ENCODE data around the gene POLR2A.

Gene POLR2A

GRCh38 chr17:7484067-7484918, at the start of gene POLR2A:
Gene POLR2A (plus strand): TSS chr17:7484366.
- peak; percentile 98 to 99 for DNase-seq

GRCh38 chr17:7435676-7436555, 48.2 kb upstream of the POLR2A start:
- DNase-seq: peak; percentile 49 to 63

GRCh38 chr17:7436556-7437368, 47.4 kb upstream of the POLR2A start:
- DNase-seq: peak; percentile 82 to 83

- no peak for DNase-seq
These were observed 46.8 kb upstream of the POLR2A start for GRCh38 chr17:7437369-7437863.

GRCh38 chr17:7437950-7438614, 46.1 kb upstream of the POLR2A start:
- DNase-seq: peak; percentile 53 to 64

- no peak for DNase-seq
These were observed 45.3 kb upstream of the POLR2A start for GRCh38 chr17:7438656-7439460.

GRCh38 chr17:7439462-7440112, 44.6 kb upstream of the POLR2A start, which contains the start of gene FGF11:
Gene FGF11 (plus strand): TSS chr17:7439512. CDS start chr17:7439621, 109 bp downstream.
- DNase-seq: no peak

GRCh38 chr17:7440113-7440833, 43.9 kb upstream of the POLR2A start:
- DNase-seq: peak in 1 of 2 donors; percentile 27

GRCh38 chr17:7440834-7441195, 43.4 kb upstream of the POLR2A start:
- no peak for DNase-seq

- DNase-seq: no peak
These were observed 42.9 kb upstream of the POLR2A start for GRCh38 chr17:7441266-7441665.

- no peak for DNase-seq
These were observed 42.0 kb upstream of the POLR2A start for GRCh38 chr17:7442142-7442541.

- DNase-seq: no peak
These were observed 40.4 kb upstream of the POLR2A start for GRCh38 chr17:7443499-7444485.

- DNase-seq: peak in 1 of 2 donors; percentile 50
These were observed 39.2 kb upstream of the POLR2A start, which contains the start of gene CHRNB1 for GRCh38 chr17:7444682-7445618. Gene CHRNB1 (plus strand): TSS chr17:7445061. CDS start chr17:7445128, 67 bp downstream.

- DNase-seq: peak in 1 of 2 donors; percentile 40
These were observed 38.6 kb upstream of the POLR2A start for GRCh38 chr17:7445619-7445968.

- DNase-seq: no peak
These were observed 35.7 kb upstream of the POLR2A start for GRCh38 chr17:7448461-7448860.

GRCh38 chr17:7459961-7460545, 24.1 kb upstream of the POLR2A start:
- no peak for DNase-seq

Data from CD4-positive, alpha-beta T cell treated with Interleukin-4 for 1 hour (primary cell).